HCT116 (cell line): ENCODE results near the gene SERPINH1. TPM values are rescaled to one million over a fixed set of nuclear protein-coding genes. Genes with fewer than 3 reads are reported as not detected.

Experiments
- ATAC-seq: fragments of 200-7000 bp; cut with Tn5 transposase; 2 replicates; pipeline ENCODE4 v1.9.1; 2020; ENCODE audit warnings: mild to moderate bottlenecking, moderate library complexity
- BruUV-seq: library from RNA; stranded (reverse); fragments of 400-500 nt; replicated peaks from 2 replicates; lab custom pipeline; 2021; lab: Mats Ljungman, UMichigan
- CTCF ChIA-PET: fragments of 300-600 bp; sonication (Branson Sonifier 250); formaldehyde crosslinking; loops from one replicate; lab custom pipeline; 2021; ENCODE audit warnings: antibody characterized with exemption; lab: Charles Lee
- POLR2A ChIA-PET: fragments of 300-600, 350-600 bp; sonication (Branson Sonifier 250); formaldehyde crosslinking; loops from one replicate; lab custom pipeline; 2021; ENCODE audit warnings: antibody characterized with exemption; lab: Charles Lee
- RAD21 ChIA-PET, 2 experiments: fragments of 300-600 bp; sonication (Branson Sonifier 250); formaldehyde crosslinking; loops; one replicate each; lab custom pipeline; 2023; ENCODE audit warnings: low total read pairs in 2 of 2; ENCODE audit not compliant: uncharacterized antibody in 2 of 2, unreplicated experiment in 2 of 2, low non-redundant PET in 1 of 2; lab: Charles Lee
- DNase-seq: peaks from one replicate; pipeline ENCODE4 v3.0.0-alpha.2; 2010; ENCODE audit warnings: low read depth, low spot score
- H2AFZ ChIP-seq: fragments of 200-600 bp; shearing (Covaris generic), sonication (generic); 2 replicates; pipeline ENCODE4 v1.6.1; 2017; ENCODE audit warnings: low read depth, mixed run types, mixed read lengths, antibody characterized with exemption, low read length; ENCODE audit not compliant: poor library complexity, severe bottlenecking
- H3K27ac ChIP-seq: 2 replicates; pipeline ENCODE4 v1.5.1; 2012; ENCODE audit warnings: low read depth, low read length
- H3K27me3 ChIP-seq: fragments of 200-600 bp; sonication (generic); 2 replicates; pipeline ENCODE4 v1.6.1; 2016; ENCODE audit warnings: mixed run types, low read length, mixed read lengths; ENCODE audit not compliant: insufficient read depth
- H3K36me3 ChIP-seq, 2 experiments: fragments of 200-500 bp in 1 of 2; fragments of 200-600 bp in 1 of 2; sonication (Bioruptor generic) in 1 of 2; sonication (generic) in 1 of 2; 2 replicates each; pipeline versions ENCODE4 v1.5.1 to v1.6.1; 2014 to 2016; ENCODE audit warnings: low read length in 2 of 2, inconsistent platforms in 1 of 2, mixed read lengths in 1 of 2, mixed run types in 1 of 2; ENCODE audit not compliant: insufficient read depth in 2 of 2, control insufficient read depth in 1 of 2
- H3K4me1 ChIP-seq, 2 experiments: fragments of 200-600 bp in 1 of 2; sonication (generic) in 1 of 2; 2 replicates each; pipeline versions ENCODE4 v1.5.1 to v1.6.1; 2012 to 2017; ENCODE audit warnings: low read length in 2 of 2, inconsistent platforms in 1 of 2, mild to moderate bottlenecking in 1 of 2, mixed read lengths in 1 of 2, mixed run types in 1 of 2, moderate library complexity in 1 of 2; ENCODE audit not compliant: insufficient read depth in 2 of 2, control insufficient read depth in 1 of 2
- H3K4me2 ChIP-seq: fragments of 200-600 bp; sonication (generic); 2 replicates; pipeline ENCODE4 v1.6.1; 2017; ENCODE audit warnings: mixed run types, low read length, mixed read lengths
- H3K4me3 ChIP-seq, 2 experiments: fragments of 200-600 bp in 1 of 2; sonication (generic) in 1 of 2; replicated peaks in 1 of 2; 2 replicates each; pipeline ENCODE4 v1.5.1; 2011 to 2016; ENCODE audit warnings: low read length in 2 of 2, control low read depth in 1 of 2, low read depth in 1 of 2, mild to moderate bottlenecking in 1 of 2, mixed read lengths in 1 of 2, mixed run types in 1 of 2
- H3K79me2 ChIP-seq: fragments of 200-600 bp; sonication (generic); 2 replicates; pipeline ENCODE4 v1.6.1; 2017; ENCODE audit warnings: mild to moderate bottlenecking, mixed run types, low read length, moderate library complexity, mixed read lengths; ENCODE audit not compliant: insufficient read depth
- H3K9ac ChIP-seq: fragments of 200-600 bp; sonication (generic); 2 replicates; pipeline ENCODE4 v1.6.1; 2016; ENCODE audit warnings: low read length, mixed read lengths
- H3K9me2 ChIP-seq: fragments of 200-600 bp; sonication (generic), shearing (Covaris generic); 2 replicates; pipeline ENCODE4 v1.6.1; 2017; ENCODE audit warnings: mixed run types, mild to moderate bottlenecking, moderate library complexity; ENCODE audit not compliant: insufficient read depth
- H3K9me3 ChIP-seq, 2 experiments: fragments of 200-500 bp in 1 of 2; fragments of 200-600 bp in 1 of 2; sonication (Bioruptor generic) in 1 of 2; sonication (generic) in 1 of 2; 2 replicates each; pipeline ENCODE4 v1.6.1; 2014 to 2017; ENCODE audit warnings: low read length in 2 of 2, mixed read lengths in 2 of 2, inconsistent platforms in 1 of 2, low read depth in 1 of 2, mild to moderate bottlenecking in 1 of 2, mixed run types in 1 of 2, moderate library complexity in 1 of 2; ENCODE audit not compliant: control insufficient read depth in 1 of 2, insufficient read depth in 1 of 2
- H4K20me1 ChIP-seq: fragments of 200-600 bp; sonication (generic), shearing (Covaris generic); 2 replicates; pipeline ENCODE4 v1.6.1; 2017; ENCODE audit warnings: mixed run types, mild to moderate bottlenecking, moderate library complexity; ENCODE audit not compliant: insufficient read depth
- CEBPB ChIP-seq: IDR thresholded peaks from 2 replicates; pipeline ENCODE4 v1.6.1; 2012; ENCODE audit warnings: low read depth
- EZH2 ChIP-seq: fragments of 200-600 bp; sonication (generic); IDR thresholded peaks from 2 replicates; pipeline ENCODE4 v1.6.1; 2017; ENCODE audit warnings: antibody characterized with exemption, mixed run types
- EZH2phosphoT487 ChIP-seq: fragments of 200-600 bp; IDR thresholded peaks from 2 replicates; pipeline ENCODE4 v1.6.1; 2018; ENCODE audit warnings: antibody characterized with exemption, borderline replicate concordance
- FOSL1 ChIP-seq: IDR thresholded peaks from 2 replicates; pipeline ENCODE4 v1.6.1; 2012; ENCODE audit warnings: low read depth
- JUND ChIP-seq: IDR thresholded peaks from 2 replicates; pipeline ENCODE4 v1.6.1; 2012
- POLR2A ChIP-seq: IDR thresholded peaks from 2 replicates; pipeline ENCODE4 v1.7.0; 2011; ENCODE audit warnings: borderline replicate concordance; ENCODE audit not compliant: insufficient read depth, insufficient read length; ENCODE audit errors: extremely low read depth
- POLR2AphosphoS5 ChIP-seq: IDR thresholded peaks from 2 replicates; pipeline ENCODE4 v1.6.1; 2011; ENCODE audit warnings: mild to moderate bottlenecking, low read depth, low read length, moderate library complexity
- RAD21 ChIP-seq: IDR thresholded peaks from 2 replicates; pipeline ENCODE4 v1.6.1; 2012; ENCODE audit warnings: low read depth, mild to moderate bottlenecking
- SIN3A ChIP-seq: IDR thresholded peaks from 2 replicates; pipeline ENCODE4 v1.6.1; 2012; ENCODE audit warnings: low read depth
- SP1 ChIP-seq: IDR thresholded peaks from 2 replicates; pipeline ENCODE4 v1.6.1; 2012; ENCODE audit warnings: low read depth
- TCF7L2 ChIP-seq: IDR thresholded peaks from 2 replicates; pipeline ENCODE4 v1.7.0; 2011; ENCODE audit warnings: borderline replicate concordance, inconsistent platforms; ENCODE audit not compliant: insufficient read depth, insufficient read length; ENCODE audit errors: extremely low read depth
- ZFX ChIP-seq: fragments of 450-650 bp; IDR thresholded peaks from 2 replicates; pipeline ENCODE4 v1.6.1; 2017
- intact Hi-C: fragments of 100-400 bp; cut with micrococcal nuclease; formaldehyde crosslinking; loops from 2 replicates; pipeline ENCODE4 v1.10.0; 2022
- total RNA-seq: library from RNA; stranded (reverse); gene quantifications from one replicate; pipeline ENCODE4 v1.2.1, GENCODE V29; 2021; ENCODE audit not compliant: unreplicated experiment
- TF ChIP-seq, protein P1 (sequence below): IDR thresholded peaks from 2 replicates; pipeline ENCODE4 v1.6.1; 2012
- TF ChIP-seq, protein P2 (sequence below), 3 experiments: fragments of 200-600 bp in 1 of 3; sonication (generic) in 1 of 3; IDR thresholded peaks in 2 of 3; conservative IDR thresholded peaks in 1 of 3; 2 replicates each; pipeline ENCODE4 v1.5.1; 2012 to 2017; ENCODE audit warnings: low read depth in 2 of 3, low read length in 2 of 3, antibody characterized with exemption in 1 of 3, borderline replicate concordance in 1 of 3, control low read depth in 1 of 3, mild to moderate bottlenecking in 1 of 3, mixed read lengths in 1 of 3, mixed run types in 1 of 3, moderate library complexity in 1 of 3; ENCODE audit not compliant: insufficient read depth in 1 of 3
- TF ChIP-seq, protein P3 (sequence below): IDR thresholded peaks from 2 replicates; pipeline ENCODE4 v1.6.1; 2012

Gene SERPINH1
- total RNA-seq, 1 experiment from 2014 or later: 84.9 TPM

DNA sequence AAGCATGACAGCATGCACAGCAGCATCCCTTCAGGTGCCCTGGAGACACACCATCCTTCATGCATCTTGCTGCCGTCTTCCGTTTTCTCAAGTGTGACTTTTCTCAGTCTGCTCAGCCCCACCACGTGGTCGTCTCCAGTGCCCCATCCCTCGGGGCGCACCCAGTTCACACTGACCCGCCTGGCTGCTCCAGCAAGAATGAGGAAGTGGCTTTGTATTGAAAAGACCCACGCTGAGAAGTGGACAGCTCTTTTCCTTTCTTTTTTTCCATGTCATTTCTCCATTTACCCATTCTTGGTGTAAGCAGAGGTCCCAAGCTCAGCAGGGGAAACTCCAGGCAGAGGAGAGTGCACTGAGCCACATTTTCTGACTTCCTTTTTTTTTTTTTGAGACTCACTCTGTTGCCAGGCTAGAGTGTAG lies 14.5 kb downstream of the SERPINH1 start:
- ChIA-PET RAD21 (no interaction called here), POLR2A (interaction anchor here (0.9 kb wide), 1 partner anchor 14 kb away, joined by 4 read pairs; no protein-coding TSS in a partner anchor), CTCF (interaction anchor here (1.0 to 1.3 kb wide), 3 partner anchors 13 to 48 kb away, joined by 3 read pairs; no protein-coding TSS in a partner anchor)
- intact Hi-C loops: loop anchor here (2.0 kb wide), 1 partner anchor 132 kb away; no protein-coding TSS in a partner anchor
- Histone ChIP-seq H3K27ac (no peak overlapping the region), H3K4me3 (no peak overlapping the region), H3K4me1 (peaks cover 0 to 4% of the 10 kb centered on the region in 2 experiments; a peak in 1 of 4 replicates), H4K20me1 (no peaks in the 10 kb centered on the region), H3K27me3 (peaks cover 4% of the 10 kb centered on the region; the same call in 1 of the 2 replicates), H3K4me2 (no peak overlapping the region), H2AFZ (no peak overlapping the region), H3K36me3 (peaks cover 6 to 7% of the 10 kb centered on the region in 2 experiments; a peak in 3 of 4 replicates), H3K9ac (no peak overlapping the region), H3K9me2 (no peaks in the 10 kb centered on the region), H3K9me3 (no peaks in the 10 kb centered on the region), H3K79me2 (no peaks in the 10 kb centered on the region)
- TF ChIP-seq, protein P1, sequence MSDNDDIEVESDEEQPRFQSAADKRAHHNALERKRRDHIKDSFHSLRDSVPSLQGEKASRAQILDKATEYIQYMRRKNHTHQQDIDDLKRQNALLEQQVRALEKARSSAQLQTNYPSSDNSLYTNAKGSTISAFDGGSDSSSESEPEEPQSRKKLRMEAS: no peak
- no peak for TF ChIP-seq SIN3A
- TF ChIP-seq EZH2phosphoT487: no peak
- no peak for TF ChIP-seq CEBPB
- TF ChIP-seq POLR2A: no peak
- TF ChIP-seq, protein P2, sequence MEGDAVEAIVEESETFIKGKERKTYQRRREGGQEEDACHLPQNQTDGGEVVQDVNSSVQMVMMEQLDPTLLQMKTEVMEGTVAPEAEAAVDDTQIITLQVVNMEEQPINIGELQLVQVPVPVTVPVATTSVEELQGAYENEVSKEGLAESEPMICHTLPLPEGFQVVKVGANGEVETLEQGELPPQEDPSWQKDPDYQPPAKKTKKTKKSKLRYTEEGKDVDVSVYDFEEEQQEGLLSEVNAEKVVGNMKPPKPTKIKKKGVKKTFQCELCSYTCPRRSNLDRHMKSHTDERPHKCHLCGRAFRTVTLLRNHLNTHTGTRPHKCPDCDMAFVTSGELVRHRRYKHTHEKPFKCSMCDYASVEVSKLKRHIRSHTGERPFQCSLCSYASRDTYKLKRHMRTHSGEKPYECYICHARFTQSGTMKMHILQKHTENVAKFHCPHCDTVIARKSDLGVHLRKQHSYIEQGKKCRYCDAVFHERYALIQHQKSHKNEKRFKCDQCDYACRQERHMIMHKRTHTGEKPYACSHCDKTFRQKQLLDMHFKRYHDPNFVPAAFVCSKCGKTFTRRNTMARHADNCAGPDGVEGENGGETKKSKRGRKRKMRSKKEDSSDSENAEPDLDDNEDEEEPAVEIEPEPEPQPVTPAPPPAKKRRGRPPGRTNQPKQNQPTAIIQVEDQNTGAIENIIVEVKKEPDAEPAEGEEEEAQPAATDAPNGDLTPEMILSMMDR (IDR thresholded peaks at IDR 0.05 in 2 of 3, conservative IDR thresholded peaks at IDR 0.05 in 1 of 3; ENCODE audit: borderline replicate concordance in 1 of 3, insufficient read depth in 1 of 3, low read depth in 2 of 3, low read length in 2 of 3): no peak
- no peak for TF ChIP-seq JUND
- TF ChIP-seq, protein P3, sequence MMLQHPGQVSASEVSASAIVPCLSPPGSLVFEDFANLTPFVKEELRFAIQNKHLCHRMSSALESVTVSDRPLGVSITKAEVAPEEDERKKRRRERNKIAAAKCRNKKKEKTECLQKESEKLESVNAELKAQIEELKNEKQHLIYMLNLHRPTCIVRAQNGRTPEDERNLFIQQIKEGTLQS: no peak
- no peak for TF ChIP-seq ZFX
- no peak for TF ChIP-seq TCF7L2
- TF ChIP-seq EZH2: no peak
- TF ChIP-seq RAD21: no peak
- TF ChIP-seq SP1: no peak
- no peak for TF ChIP-seq POLR2AphosphoS5
- TF ChIP-seq FOSL1: no peak
- DNase-seq: no peak
- BruUV-seq: no TSS peak
- no peak for ATAC-seq
